ENCODE data around the gene ZDHHC14. TPM values are rescaled to one million over a fixed set of nuclear protein-coding genes. Genes with fewer than 3 reads are reported as not detected.

ZDHHC14 gene
- total RNA-seq, 2 experiments from 2014 or later: 1.7 to 2.5 TPM

DNA sequence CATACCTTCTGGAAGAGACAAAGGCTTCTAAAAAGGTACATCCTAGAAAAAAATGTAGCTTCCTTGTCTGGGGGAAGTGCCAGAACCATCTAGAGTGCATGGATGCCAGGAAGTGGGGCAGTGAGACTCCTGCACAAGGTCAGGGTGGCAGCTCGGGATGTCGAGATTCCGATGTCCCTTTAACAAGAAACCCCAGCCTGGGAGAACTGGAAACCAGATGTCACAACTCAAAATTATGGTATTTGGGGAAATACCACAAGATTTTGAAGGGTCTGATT lies 168.4 kb downstream of the ZDHHC14 start:
- ChIA-PET POLR2A (interaction anchor here (1.1 to 1.2 kb wide), 2 partner anchors 11 to 14 kb away, joined by 3 read pairs; no protein-coding TSS in a partner anchor), CTCF (interaction anchor here (1.1 kb wide), 1 partner anchor 22 kb away, joined by 3 read pairs; no protein-coding TSS in a partner anchor)
- intact Hi-C loops (cut with micrococcal nuclease): no loop called here
- Mint-ChIP-seq H3K27ac (no peak overlapping the region), H3K4me1 (ENCODE audit: low read depth) (peaks cover 29% of the 10 kb centered on the region), H3K27me3 (peaks cover 3% of the 10 kb centered on the region), H3K36me3 (ENCODE audit: low read depth) (no peaks in the 10 kb centered on the region), H3K9me3 (peaks cover 6% of the 10 kb centered on the region), H3K4me3 (no peak overlapping the region)
- ATAC-seq: no peak
- TF ChIP-seq, protein P1, sequence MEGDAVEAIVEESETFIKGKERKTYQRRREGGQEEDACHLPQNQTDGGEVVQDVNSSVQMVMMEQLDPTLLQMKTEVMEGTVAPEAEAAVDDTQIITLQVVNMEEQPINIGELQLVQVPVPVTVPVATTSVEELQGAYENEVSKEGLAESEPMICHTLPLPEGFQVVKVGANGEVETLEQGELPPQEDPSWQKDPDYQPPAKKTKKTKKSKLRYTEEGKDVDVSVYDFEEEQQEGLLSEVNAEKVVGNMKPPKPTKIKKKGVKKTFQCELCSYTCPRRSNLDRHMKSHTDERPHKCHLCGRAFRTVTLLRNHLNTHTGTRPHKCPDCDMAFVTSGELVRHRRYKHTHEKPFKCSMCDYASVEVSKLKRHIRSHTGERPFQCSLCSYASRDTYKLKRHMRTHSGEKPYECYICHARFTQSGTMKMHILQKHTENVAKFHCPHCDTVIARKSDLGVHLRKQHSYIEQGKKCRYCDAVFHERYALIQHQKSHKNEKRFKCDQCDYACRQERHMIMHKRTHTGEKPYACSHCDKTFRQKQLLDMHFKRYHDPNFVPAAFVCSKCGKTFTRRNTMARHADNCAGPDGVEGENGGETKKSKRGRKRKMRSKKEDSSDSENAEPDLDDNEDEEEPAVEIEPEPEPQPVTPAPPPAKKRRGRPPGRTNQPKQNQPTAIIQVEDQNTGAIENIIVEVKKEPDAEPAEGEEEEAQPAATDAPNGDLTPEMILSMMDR (IDR thresholded peaks at IDR 0.05): no peak
- DNase-seq: no peak

DNA sequence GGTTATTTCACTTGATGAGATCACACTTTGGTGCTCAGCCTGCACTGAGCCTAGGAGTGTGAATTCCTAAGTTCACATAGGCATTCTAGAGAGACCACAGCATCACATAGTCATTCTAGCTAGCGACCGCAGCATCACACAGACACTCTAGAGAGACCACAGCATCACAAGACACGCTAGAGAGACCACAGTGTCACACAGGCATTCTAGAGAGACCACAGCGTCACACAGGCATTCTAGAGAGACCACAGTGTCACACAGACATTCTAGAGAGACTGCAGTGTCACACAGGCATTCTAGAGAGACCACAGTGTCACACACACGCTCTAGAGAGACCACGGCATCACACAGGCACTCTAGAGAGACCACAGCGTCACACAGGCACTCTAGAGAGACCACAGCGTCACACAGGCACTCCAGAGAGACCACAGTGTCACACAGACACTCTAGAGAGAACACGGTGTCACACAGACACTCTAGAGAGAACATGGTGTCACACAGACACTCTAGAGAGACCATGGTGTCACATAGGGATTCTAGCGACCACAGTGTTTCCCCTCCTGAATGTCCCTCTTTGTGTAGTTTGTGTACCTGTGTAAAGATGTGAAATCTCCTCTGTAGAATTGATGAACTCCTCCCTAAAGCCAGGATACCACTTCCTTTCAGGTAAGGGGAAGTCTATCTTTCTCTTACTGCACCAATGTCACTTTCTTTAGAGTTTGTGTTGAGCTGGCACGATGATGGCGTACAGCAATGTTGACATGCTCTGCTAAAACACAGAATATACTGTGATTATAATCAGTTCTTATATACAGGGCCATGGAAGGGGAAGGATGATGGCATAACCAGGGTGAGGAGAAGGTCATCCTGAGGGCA lies 169.4 kb downstream of the ZDHHC14 start:
- H3K9me3 Mint-ChIP-seq: peaks cover 3% of the 10 kb centered on the region
- intact Hi-C loops (cut with micrococcal nuclease): no loop called here
- ATAC-seq: peak; percentile 76
- no peak overlapping the region for H3K4me3 Mint-ChIP-seq
- peaks cover 3% of the 10 kb centered on the region for H3K27me3 Mint-ChIP-seq
- ChIA-PET POLR2A (interaction anchor here (0.8 to 1.2 kb wide), 3 partner anchors 10 to 15 kb away, joined by 3 read pairs; no protein-coding TSS in a partner anchor), CTCF (interaction anchor here (1.1 kb wide), 1 partner anchor 23 kb away, joined by 3 read pairs; no protein-coding TSS in a partner anchor)
- peak overlapping the region; percentile 74 for H3K27ac Mint-ChIP-seq
- no peaks in the 10 kb centered on the region for H3K36me3 Mint-ChIP-seq (ENCODE audit: low read depth)
- peaks cover 29% of the 10 kb centered on the region for H3K4me1 Mint-ChIP-seq (ENCODE audit: low read depth)
- TF ChIP-seq, protein P1 (IDR thresholded peaks at IDR 0.05): no peak
- DNase-seq: peak; percentile 80

GRCh38 chr6:157551041-157551832 lies 170.2 kb downstream of the ZDHHC14 start:
- ChIA-PET POLR2A (interaction anchor here (0.6 to 0.8 kb wide), 2 partner anchors 9 to 221 kb away, joined by 3 read pairs; no protein-coding TSS in a partner anchor), CTCF (no interaction called here)
- H3K4me1 Mint-ChIP-seq (ENCODE audit: low read depth): peaks cover 29% of the 10 kb centered on the region
- no peaks in the 10 kb centered on the region for H3K36me3 Mint-ChIP-seq (ENCODE audit: low read depth)
- DNase-seq: peak; percentile 15
- intact Hi-C loops (cut with micrococcal nuclease): no loop called here
- H3K9me3 Mint-ChIP-seq: peaks cover 3% of the 10 kb centered on the region
- TF ChIP-seq, protein P1 (IDR thresholded peaks at IDR 0.05): no peak
- H3K27ac Mint-ChIP-seq: peak overlapping the region; percentile 74
- peaks cover 3% of the 10 kb centered on the region for H3K27me3 Mint-ChIP-seq
- ATAC-seq: no peak
- H3K4me3 Mint-ChIP-seq: no peak overlapping the region

GRCh38 chr6:157552081-157552747 lies 171.2 kb downstream of the ZDHHC14 start:
- Mint-ChIP-seq H3K36me3 (ENCODE audit: low read depth) (no peaks in the 10 kb centered on the region), H3K27me3 (peaks cover 1% of the 10 kb centered on the region), H3K9me3 (peaks cover 3% of the 10 kb centered on the region), H3K4me1 (ENCODE audit: low read depth) (peaks cover 36% of the 10 kb centered on the region), H3K4me3 (no peak overlapping the region), H3K27ac (no peak overlapping the region)
- intact Hi-C loops (cut with micrococcal nuclease): no loop called here
- ATAC-seq (no peak), DNase-seq (no peak)
- TF ChIP-seq, protein P1 (IDR thresholded peaks at IDR 0.05): no peak
- ChIA-PET CTCF (no interaction called here), POLR2A (interaction anchor here (0.6 to 1.0 kb wide), 2 partner anchors 11 to 222 kb away, joined by 3 read pairs; no protein-coding TSS in a partner anchor)

All from activated CD8-positive, alpha-beta T cell treated with anti-CD3 and anti-CD28 coated beads for 36 hours (primary cell).